ENCODE data around the gene OS9.

Gene OS9

GRCh38 chr12:57737467-57738460 lies 43.8 kb downstream of the OS9 start:
- peak; percentile 77 for DNase-seq (ENCODE audit: low spot score)

GRCh38 chr12:57738661-57739237 lies 44.8 kb downstream of the OS9 start, which contains the start of gene AGAP2:
Gene AGAP2, minus strand, starts transcription at chr12:57738742. Its CDS starts 496 bp downstream, at chr12:57738246.
- DNase-seq (ENCODE audit: low spot score) = peak; percentile 77

GRCh38 chr12:57739387-57739786 lies 45.5 kb downstream of the OS9 start:
- DNase-seq (ENCODE audit: low spot score) = no peak

- DNase-seq (ENCODE audit: low spot score) = no peak
Observed at GRCh38 chr12:57739914-57740538, 46.1 kb downstream of the OS9 start.

DNA sequence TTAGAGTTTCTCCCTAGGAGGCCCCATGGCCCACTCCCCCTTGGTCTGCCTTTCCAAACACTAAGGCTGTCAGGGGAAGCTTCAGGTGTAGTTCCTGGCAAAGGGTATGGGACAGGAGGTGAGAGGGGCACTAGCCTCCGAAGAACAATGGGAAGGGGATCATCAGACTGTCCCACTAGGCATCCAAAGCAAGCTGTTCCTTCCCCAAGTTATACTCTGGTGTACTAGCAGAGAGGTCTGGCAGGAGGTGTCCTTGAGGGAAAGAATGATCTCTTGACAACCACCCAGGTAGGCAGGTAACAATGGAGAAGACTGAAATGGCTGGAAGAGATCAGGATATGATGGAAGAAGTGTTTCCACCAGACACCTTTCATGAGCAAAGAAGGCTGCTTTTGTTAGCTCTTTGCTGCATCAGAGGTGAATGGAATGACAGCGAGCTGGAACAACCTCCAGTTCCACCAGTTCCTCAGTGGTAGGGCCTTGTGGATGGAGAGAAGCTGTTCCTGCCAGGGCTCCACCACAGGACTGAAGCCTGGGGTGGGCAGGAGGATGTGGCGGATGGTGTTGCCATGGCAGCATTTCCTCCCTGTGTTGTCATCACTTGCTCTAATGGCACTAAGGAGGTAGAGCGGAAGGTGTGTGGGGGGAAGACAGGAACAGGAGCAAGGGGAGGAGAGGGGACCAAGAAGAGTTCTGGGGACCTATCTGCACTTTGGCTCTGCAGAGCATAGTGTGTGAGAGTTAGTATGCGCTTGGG lies 46.9 kb downstream of the OS9 start:
- no peak for DNase-seq (ENCODE audit: low spot score)

GRCh38 chr12:57741413-57741789 lies 47.5 kb downstream of the OS9 start:
- no peak for DNase-seq (ENCODE audit: low spot score)

DNA sequence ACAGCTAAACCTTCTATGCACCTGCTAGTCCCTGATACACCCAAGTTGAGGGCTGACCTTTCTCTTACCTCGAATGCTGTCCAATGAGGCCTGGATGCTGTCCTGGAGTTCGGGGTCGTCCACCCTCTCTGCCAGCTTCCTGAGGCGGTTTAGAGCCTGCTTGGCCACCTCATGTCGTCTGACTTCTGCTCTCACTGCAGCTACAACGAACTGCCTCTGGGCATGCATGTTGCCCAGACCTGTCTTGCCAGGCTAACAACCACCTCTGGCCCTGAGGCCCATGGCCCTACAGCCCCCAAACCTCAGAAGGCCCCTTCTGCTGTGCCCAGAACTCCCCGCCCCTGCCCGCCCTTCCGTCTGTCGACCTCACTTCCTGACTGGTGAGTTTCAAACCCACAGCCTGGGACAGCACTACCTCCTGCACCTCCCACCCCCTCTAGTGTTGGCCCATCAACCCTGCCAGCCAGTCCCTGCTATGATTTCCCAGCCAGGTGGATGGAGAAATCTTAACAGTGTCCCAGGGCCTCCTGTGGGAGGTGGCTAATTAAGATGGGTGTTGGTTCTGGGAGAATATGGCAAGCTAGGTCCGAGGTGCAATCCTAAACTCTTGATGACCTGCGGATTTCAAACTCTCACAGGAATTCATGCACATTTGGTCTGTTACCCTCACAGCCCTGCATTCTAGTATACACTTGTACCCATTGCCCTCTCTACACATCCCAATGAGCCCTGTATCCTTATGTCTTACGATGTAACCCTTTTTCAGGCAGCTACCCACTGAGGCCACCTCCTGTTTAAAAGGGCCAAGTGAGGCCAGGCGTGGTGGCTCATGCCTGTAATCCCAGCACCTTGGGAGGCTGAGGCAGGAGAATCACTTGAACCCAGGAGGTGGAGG lies 48.2 kb downstream of the OS9 start:
- DNase-seq (ENCODE audit: low spot score) = no peak

- DNase-seq (ENCODE audit: low spot score) = no peak
Observed at GRCh38 chr12:57743769-57744168, 49.8 kb downstream of the OS9 start.

DNA sequence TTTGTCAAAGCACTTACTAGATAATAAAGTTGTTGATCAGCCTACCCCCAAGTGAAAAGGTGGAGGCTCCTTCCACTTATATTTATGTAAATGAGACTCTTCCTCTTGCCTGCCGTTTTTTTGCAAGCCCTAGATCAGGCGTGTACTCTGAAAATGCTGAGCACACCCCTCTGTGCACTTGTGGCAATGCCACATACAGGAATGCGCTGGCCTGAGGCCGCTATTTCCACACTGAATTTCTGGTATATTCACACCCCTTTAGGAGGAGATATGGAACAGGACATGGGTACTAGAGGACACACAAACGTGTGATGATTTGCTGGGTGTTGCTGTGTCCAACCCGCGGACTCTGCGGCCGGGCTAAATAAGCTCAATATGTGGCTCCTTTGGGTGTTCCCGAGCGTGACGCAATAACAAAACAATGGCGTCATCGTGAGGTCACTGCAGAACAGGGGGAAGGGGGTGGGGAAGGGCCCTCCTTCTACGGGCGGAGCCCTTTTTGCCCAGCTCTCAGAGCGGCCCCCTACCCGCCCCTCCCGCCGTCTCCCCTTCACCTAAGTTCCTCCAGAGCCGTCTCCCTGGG lies 50.4 kb downstream of the OS9 start:
- no peak for DNase-seq (ENCODE audit: low spot score)

GRCh38 chr12:57744777-57745484 lies 51.0 kb downstream of the OS9 start, which contains the start of gene TSPAN31:
Gene TSPAN31, plus strand, starts transcription at chr12:57745039. Its CDS starts 116 bp downstream, at chr12:57745155.
- DNase-seq (ENCODE audit: low spot score) = peak; percentile 98

GRCh38 chr12:57745485-57745881 lies 51.6 kb downstream of the OS9 start:
- no peak for DNase-seq (ENCODE audit: low spot score)

DNA sequence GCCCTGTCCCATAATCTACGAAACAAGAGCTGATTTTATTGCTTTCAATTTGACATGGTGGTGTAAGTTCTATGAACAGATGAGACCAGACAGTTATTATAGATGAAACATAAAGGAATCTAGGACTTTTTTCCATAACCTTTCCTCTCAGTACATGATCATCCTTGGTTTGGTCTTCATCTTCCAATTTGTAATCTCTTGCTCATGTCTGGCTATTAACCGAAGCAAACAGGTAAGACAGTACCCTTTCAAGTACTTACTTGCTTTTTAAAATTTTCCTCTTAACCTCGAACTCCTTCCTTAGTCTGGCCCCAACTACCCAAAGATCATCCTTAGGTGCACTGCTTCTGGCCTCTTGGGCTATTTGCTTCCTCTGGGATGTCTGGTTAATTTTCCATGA lies 52.1 kb downstream of the OS9 start:
- DNase-seq (ENCODE audit: low spot score) = no peak

GRCh38 chr12:57749061-57749460 lies 55.1 kb downstream of the OS9 start:
- DNase-seq (ENCODE audit: low spot score) = no peak

- no peak for DNase-seq (ENCODE audit: low spot score)
Observed at GRCh38 chr12:57750561-57751431, 56.9 kb downstream of the OS9 start.

DNA sequence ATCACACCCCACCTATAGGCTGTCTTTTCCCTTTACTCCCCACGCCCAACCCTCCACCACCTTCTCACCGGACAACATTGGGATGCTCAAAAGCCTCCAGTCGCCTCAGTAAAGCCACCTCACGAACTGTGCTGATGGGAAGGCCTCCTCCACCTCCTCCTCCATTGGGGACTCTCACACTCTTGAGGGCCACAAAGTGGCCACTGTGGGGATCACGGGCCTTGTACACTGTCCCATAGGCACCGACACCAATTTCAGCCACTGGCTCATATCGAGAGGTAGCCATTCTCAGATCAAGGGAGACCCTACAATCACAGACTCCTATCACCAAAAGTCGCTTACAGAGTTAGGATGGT lies 57.5 kb downstream of the OS9 start:
- DNase-seq (ENCODE audit: low spot score) = no peak

GRCh38 chr12:57751788-57752667 lies 58.1 kb downstream of the OS9 start, which contains the start of gene CDK4:
Gene CDK4, minus strand, starts transcription at chr12:57752310. Its CDS starts 593 bp downstream, at chr12:57751717.
- DNase-seq (ENCODE audit: low spot score) = peak; percentile 100

DNA sequence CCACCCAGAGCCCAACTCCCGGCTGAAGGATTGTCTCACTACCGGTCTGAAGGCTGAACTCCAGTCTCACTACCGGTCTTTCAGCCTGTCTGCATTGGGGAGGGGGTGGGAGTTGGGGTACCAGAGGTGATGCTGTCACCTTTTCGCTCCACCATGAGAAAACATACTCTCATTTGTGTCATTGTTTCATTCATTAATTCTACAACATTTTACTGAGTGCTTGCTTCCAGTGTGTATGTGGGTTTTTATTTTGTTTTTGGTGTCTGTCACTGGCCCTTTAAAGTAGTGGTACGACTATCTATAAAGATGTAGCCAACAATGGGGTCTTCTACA lies 58.7 kb downstream of the OS9 start:
- no peak for DNase-seq (ENCODE audit: low spot score)

GRCh38 chr12:57753756-57754337 lies 59.9 kb downstream of the OS9 start:
- DNase-seq (ENCODE audit: low spot score) = no peak
